GM12891 (cell line): Measurements from ENCODE around the gene SLC19A1.

Experiments
- POLR2A ChIP-seq: IDR thresholded peaks from 2 replicates; pipeline ENCODE4 v1.6.1; 2011; ENCODE audit warnings: low read depth, low read length, control low read depth
- POLR2AphosphoS5 ChIP-seq: IDR thresholded peaks from 2 replicates; pipeline ENCODE4 v1.6.1; 2011; ENCODE audit warnings: low read depth, low read length, control low read depth
- TAF1 ChIP-seq: IDR thresholded peaks from 2 replicates; pipeline ENCODE4 v1.6.1; 2011; ENCODE audit warnings: low read depth, low read length, control low read depth

GRCh38 chr21:45522381-45522780 is 19.9 kb downstream of the SLC19A1 start:
- TF ChIP-seq POLR2A (no peak), TAF1 (no peak), POLR2AphosphoS5 (no peak)
